NB4 (cell line): ENCODE data around the gene RAI14.

Experiments
- MYC ChIP-seq: IDR thresholded peaks from 2 replicates; pipeline ENCODE4 v1.6.1; 2011; ENCODE audit warnings: low read depth, low read length
- POLR2A ChIP-seq: IDR thresholded peaks from 2 replicates; pipeline ENCODE4 v1.6.1; 2011; ENCODE audit warnings: mild to moderate bottlenecking; ENCODE audit not compliant: insufficient read length; ENCODE audit errors: extremely low read depth
- TF ChIP-seq, protein P1 (sequence below): IDR thresholded peaks from one replicate; pipeline ENCODE4 v1.5.1; 2012; ENCODE audit warnings: low read depth, low read length

GRCh38 chr5:34833090-34833489, 177.0 kb downstream of the RAI14 start:
- TF ChIP-seq POLR2A, result no peak
- TF ChIP-seq, protein P1, sequence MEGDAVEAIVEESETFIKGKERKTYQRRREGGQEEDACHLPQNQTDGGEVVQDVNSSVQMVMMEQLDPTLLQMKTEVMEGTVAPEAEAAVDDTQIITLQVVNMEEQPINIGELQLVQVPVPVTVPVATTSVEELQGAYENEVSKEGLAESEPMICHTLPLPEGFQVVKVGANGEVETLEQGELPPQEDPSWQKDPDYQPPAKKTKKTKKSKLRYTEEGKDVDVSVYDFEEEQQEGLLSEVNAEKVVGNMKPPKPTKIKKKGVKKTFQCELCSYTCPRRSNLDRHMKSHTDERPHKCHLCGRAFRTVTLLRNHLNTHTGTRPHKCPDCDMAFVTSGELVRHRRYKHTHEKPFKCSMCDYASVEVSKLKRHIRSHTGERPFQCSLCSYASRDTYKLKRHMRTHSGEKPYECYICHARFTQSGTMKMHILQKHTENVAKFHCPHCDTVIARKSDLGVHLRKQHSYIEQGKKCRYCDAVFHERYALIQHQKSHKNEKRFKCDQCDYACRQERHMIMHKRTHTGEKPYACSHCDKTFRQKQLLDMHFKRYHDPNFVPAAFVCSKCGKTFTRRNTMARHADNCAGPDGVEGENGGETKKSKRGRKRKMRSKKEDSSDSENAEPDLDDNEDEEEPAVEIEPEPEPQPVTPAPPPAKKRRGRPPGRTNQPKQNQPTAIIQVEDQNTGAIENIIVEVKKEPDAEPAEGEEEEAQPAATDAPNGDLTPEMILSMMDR, result no peak
- no peak for TF ChIP-seq MYC
